Body of pancreas (tissue), 4 donors: ENCODE measurements around the gene PIWIL4.

Experiments used
- POLR2A ChIP-seq, 3 donors: fragments of 450-650 bp; IDR thresholded peaks; one replicate each; pipeline ENCODE4 v1.6.1; 2016; ENCODE audit warnings: antibody characterized with exemption in 3 of 3, mild to moderate bottlenecking in 2 of 3
- TF ChIP-seq, protein P1 (sequence below), 7 experiments: fragments of 450-650 bp in 4 of 7; fragments of 200-600 bp in 3 of 7; sonication (generic) in 3 of 7; IDR thresholded peaks; one replicate each; pipeline ENCODE4 v1.5.1; 2016 to 2019; ENCODE audit warnings: antibody characterized with exemption in 7 of 7

- TF ChIP-seq, protein P1, sequence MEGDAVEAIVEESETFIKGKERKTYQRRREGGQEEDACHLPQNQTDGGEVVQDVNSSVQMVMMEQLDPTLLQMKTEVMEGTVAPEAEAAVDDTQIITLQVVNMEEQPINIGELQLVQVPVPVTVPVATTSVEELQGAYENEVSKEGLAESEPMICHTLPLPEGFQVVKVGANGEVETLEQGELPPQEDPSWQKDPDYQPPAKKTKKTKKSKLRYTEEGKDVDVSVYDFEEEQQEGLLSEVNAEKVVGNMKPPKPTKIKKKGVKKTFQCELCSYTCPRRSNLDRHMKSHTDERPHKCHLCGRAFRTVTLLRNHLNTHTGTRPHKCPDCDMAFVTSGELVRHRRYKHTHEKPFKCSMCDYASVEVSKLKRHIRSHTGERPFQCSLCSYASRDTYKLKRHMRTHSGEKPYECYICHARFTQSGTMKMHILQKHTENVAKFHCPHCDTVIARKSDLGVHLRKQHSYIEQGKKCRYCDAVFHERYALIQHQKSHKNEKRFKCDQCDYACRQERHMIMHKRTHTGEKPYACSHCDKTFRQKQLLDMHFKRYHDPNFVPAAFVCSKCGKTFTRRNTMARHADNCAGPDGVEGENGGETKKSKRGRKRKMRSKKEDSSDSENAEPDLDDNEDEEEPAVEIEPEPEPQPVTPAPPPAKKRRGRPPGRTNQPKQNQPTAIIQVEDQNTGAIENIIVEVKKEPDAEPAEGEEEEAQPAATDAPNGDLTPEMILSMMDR (IDR thresholded peaks at IDR 0.05): no peak
- no peak for TF ChIP-seq POLR2A (IDR thresholded peaks at IDR 0.05)
Observed at GRCh38 chr11:94536386-94536785, 30.8 kb upstream of the PIWIL4 start.
